ENCODE results near the gene UNK.

UNK gene

DNA sequence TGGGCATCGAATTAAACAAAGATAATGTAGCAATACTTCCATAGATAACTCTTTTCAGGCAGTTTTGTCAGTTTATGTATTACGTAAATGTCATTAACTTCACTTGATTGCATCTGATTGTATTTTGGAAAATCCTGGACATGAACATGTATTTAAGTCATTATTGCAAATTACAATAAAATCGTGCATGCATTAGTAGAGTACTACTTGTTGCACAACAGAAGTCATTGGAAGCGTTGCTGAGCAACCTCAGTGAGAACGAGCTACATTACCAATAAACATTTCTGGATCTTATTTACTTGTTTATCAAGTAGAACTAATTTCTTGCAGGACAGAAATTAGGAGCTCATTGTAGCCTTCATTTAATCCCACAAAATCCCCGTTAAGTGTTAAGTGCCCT is 6.6 kb downstream of the UNK start:
- TF ChIP-seq, protein P1, sequence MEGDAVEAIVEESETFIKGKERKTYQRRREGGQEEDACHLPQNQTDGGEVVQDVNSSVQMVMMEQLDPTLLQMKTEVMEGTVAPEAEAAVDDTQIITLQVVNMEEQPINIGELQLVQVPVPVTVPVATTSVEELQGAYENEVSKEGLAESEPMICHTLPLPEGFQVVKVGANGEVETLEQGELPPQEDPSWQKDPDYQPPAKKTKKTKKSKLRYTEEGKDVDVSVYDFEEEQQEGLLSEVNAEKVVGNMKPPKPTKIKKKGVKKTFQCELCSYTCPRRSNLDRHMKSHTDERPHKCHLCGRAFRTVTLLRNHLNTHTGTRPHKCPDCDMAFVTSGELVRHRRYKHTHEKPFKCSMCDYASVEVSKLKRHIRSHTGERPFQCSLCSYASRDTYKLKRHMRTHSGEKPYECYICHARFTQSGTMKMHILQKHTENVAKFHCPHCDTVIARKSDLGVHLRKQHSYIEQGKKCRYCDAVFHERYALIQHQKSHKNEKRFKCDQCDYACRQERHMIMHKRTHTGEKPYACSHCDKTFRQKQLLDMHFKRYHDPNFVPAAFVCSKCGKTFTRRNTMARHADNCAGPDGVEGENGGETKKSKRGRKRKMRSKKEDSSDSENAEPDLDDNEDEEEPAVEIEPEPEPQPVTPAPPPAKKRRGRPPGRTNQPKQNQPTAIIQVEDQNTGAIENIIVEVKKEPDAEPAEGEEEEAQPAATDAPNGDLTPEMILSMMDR (IDR thresholded peaks at IDR 0.05; ENCODE audit: low read depth, low read length, missing control alignments) = no peak
- no peak for DNase-seq (ENCODE audit: low read depth)
- no peak overlapping the region for H3K4me3 ChIP-seq (ENCODE audit: low read depth, low read length)

DNA sequence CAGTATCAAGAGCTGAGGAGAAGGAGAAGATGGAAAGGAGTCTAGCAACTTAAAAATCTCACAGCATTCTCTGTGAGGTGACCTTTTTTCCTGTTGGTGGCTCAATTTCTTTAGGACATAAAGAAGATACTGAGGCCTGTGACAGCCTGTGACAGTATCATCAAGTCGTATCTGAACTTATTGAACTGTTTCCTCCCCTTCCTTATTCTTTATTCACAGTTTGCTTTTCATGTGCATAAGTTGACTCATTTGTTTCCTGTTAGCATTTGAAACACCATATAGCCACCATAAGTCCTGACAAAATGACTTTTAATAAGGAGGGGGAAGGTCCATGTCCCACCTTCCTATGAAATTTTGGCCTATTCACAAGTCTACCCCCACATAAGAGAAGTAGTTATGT is 8.9 kb downstream of the UNK start:
- TF ChIP-seq, protein P1 (IDR thresholded peaks at IDR 0.05; ENCODE audit: low read depth, low read length, missing control alignments) = no peak
- DNase-seq (ENCODE audit: low read depth) = no peak
- H3K4me3 ChIP-seq (ENCODE audit: low read depth, low read length) = no peak overlapping the region

DNA sequence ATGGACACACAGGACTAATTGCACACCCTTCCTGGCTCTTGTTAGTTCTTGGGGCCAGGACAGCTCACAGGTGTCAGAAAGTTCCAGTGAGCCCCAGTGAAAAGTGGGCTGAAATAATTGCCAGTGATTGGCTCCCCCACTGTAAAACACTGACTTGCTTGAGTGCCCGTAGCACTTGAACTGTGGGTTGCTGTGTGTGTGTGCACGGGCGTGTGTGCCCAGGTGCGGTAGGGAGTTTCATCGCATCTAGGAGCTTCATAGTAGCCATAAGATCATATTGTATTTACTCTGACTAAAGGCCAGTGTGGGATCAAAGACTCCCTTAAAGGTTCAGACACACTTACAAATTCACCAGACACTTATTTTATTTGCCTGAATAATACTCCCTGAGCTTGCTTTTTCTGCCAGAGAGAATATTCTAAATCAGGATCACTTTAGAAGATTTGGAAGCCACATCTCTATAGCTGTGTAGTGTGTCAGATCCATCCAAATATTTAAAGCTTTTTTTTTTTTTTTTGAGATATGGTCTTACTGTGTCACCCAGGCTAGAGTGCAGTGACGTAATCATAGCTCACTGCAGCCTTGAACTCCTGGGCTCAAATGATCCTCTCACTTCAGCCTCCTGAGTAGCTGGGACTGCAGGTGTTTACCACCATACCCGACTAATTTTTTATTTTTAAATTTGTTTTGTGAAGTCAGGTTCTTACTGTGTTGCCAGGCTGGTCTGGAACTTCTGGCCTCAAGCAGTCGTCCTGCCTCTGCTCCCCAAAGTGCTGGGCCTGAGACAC is 11.4 kb downstream of the UNK start:
- DNase-seq (ENCODE audit: low read depth) = no peak
- TF ChIP-seq, protein P1 (IDR thresholded peaks at IDR 0.05; ENCODE audit: low read depth, low read length, missing control alignments) = no peak
- H3K4me3 ChIP-seq (ENCODE audit: low read depth, low read length) = no peak overlapping the region

DNA sequence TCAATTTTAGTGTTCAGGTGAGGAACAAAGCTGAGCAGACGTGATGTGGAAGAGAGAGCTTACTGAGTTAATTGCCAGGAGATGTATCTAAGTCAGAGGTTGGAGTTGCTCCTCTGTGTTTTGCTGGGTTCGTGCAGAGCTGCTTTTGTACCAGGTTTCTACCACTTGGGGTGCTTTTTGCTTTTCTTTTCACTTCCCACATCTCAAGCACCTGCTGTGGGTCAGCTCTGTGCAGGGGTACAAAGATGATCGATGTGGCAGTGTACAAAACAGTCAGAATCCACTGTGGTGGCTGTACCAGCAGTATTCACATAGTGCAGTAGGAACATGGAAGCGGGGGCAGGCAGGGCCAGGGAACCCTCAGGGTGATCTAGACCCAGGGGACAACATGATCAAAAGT is 14.8 kb downstream of the UNK start:
- DNase-seq (ENCODE audit: low read depth) = no peak
- TF ChIP-seq, protein P1 (IDR thresholded peaks at IDR 0.05; ENCODE audit: low read depth, low read length, missing control alignments) = no peak
- H3K4me3 ChIP-seq (ENCODE audit: low read depth, low read length) = no peak overlapping the region

DNA sequence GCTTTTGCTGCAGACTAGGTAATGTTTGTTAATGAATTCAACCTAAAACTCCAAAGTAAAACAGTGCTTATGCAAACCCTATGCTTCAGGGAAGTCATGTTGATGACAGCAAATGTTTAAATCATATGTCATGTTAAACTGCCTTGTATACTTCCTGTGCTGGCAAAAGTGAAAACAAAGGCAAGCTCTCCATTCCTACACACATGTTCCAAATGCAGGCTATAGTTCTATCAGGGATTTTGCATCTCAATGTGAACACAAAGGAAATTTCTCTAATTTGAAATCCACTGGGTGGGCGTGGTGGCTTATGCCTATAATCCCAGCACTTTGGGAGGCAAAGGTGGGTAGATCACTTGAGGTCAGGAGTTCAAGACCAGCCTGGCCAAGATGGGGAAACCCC is 19.3 kb downstream of the UNK start:
- DNase-seq (ENCODE audit: low read depth) = no peak
- H3K4me3 ChIP-seq (ENCODE audit: low read depth, low read length) = no peak overlapping the region
- TF ChIP-seq, protein P1 (IDR thresholded peaks at IDR 0.05; ENCODE audit: low read depth, low read length, missing control alignments) = no peak

DNA sequence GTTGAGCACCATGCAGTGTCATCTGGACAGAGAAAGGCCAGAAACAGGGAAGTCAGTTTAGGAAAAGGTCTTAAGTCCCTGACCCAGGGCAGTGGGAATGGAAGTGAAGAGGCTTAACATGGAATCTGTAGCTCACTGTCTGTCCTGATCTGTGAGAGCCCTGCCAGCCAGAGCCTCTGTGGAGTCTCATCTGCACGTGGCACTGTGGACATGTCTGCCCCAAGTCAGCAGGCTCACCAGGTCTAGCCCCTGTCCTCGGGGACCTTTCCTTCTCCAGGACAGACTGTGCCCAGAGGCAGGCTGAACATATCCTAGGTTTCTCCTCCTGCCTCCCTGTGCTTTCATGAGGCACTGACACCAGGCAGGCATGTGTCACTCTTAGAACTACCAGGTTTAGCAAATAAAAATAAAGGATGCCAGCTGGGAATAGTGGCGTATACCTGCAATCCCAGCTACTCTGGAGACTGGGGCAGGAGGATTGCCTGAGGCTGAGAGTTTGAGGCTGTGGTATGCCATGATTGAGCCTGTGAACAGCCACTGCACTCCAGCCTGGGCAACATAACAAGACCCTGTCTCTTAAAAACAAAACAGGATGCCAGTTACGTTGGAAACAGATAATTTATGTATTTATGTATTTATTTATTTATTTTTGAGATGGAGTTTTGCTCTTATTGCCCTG is 22.4 kb downstream of the UNK start:
- H3K4me3 ChIP-seq (ENCODE audit: low read depth, low read length) = no peak overlapping the region
- no peak for DNase-seq (ENCODE audit: low read depth)
- TF ChIP-seq, protein P1 (IDR thresholded peaks at IDR 0.05; ENCODE audit: low read depth, low read length, missing control alignments) = no peak

All from GM12864 (cell line).